Stomach smooth muscle (tissue), 2 donors: ENCODE measurements around the gene TSNAXIP1.

Experiments used
- H3K27ac ChIP-seq: one replicate; pipeline ENCODE4 v1.7.0; 2013; ENCODE audit warnings: mild to moderate bottlenecking, low read length, inconsistent platforms
- H3K27me3 ChIP-seq, 2 donors: one replicate each; pipeline ENCODE4 v1.7.0; 2013; ENCODE audit warnings: low read length in 2 of 2; ENCODE audit not compliant: insufficient read depth in 2 of 2, control insufficient read depth in 1 of 2
- H3K36me3 ChIP-seq, 2 donors: one replicate each; pipeline ENCODE4 v1.7.0; 2013; ENCODE audit warnings: low read length in 2 of 2; ENCODE audit not compliant: control insufficient read depth in 2 of 2, insufficient read depth in 2 of 2
- H3K4me1 ChIP-seq: one replicate; pipeline ENCODE4 v1.7.0; 2013; ENCODE audit warnings: low read length; ENCODE audit not compliant: control insufficient read depth, insufficient read depth
- H3K4me3 ChIP-seq, 2 donors: one replicate each; pipeline ENCODE4 v1.7.0; 2013; ENCODE audit warnings: low read length in 2 of 2
- H3K9ac ChIP-seq, 2 donors: one replicate each; pipeline ENCODE4 v1.7.0; 2013; ENCODE audit warnings: low read length in 2 of 2, mild to moderate bottlenecking in 1 of 2
- H3K9me3 ChIP-seq, 2 donors: one replicate each; pipeline ENCODE4 v1.7.0; 2013; ENCODE audit warnings: low read length in 2 of 2; ENCODE audit not compliant: control insufficient read depth in 2 of 2
- donor health status: healthy.
- donor health status: Pancreatic carcinoma.

Gene TSNAXIP1

DNA sequence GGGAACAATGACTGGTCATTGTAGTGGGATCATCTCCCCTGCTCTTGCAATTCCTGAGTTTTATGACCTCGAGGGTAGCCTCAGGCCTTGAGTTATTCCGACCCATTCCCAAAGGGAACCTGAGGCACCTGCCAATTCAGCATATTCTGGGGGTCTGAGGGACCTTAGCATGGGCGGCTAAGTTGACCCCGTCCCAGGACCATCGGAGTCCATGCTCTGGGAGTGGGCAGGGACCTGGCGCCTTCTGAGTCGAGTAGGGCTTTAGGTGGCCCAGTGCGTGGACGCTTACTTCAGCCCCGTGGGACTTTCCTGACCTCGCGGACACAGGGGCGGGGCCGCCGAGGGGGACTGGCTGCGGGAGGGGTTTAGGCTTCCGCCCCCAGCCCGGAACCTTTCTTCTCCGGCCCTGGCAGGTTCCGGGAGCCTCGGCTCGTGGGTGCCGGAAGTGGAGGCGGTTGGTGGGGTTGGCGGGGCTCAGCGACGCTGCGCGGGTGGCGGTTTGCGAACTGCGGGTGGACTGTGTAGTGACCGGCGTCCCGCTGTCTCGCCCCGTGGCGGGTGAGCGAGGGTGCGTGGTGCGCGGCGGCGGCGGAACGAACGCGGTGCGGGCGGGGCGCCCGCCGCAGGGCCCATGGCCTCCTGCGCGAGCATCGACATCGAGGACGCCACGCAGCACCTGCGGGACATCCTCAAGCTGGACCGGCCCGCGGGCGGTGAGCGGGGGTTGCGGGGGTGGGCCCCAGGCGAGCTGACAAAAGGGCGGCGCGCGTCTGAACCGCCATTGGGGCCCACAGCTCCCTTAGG is 66.1 kb downstream of the TSNAXIP1 start, which contains the start of gene EDC4:
Gene EDC4, plus strand, starts transcription at position 422 of the 804 bp plus-strand sequence. Its CDS starts 210 bp downstream, at position 632.
- peak within 1 kb of the TSS; percentile 83 to 93 for H3K4me3 ChIP-seq
- H3K9me3 ChIP-seq: no peaks in the 10 kb centered on the region
- H3K36me3 ChIP-seq: peaks cover 23 to 38% of the 10 kb centered on the region in 2 donors

DNA sequence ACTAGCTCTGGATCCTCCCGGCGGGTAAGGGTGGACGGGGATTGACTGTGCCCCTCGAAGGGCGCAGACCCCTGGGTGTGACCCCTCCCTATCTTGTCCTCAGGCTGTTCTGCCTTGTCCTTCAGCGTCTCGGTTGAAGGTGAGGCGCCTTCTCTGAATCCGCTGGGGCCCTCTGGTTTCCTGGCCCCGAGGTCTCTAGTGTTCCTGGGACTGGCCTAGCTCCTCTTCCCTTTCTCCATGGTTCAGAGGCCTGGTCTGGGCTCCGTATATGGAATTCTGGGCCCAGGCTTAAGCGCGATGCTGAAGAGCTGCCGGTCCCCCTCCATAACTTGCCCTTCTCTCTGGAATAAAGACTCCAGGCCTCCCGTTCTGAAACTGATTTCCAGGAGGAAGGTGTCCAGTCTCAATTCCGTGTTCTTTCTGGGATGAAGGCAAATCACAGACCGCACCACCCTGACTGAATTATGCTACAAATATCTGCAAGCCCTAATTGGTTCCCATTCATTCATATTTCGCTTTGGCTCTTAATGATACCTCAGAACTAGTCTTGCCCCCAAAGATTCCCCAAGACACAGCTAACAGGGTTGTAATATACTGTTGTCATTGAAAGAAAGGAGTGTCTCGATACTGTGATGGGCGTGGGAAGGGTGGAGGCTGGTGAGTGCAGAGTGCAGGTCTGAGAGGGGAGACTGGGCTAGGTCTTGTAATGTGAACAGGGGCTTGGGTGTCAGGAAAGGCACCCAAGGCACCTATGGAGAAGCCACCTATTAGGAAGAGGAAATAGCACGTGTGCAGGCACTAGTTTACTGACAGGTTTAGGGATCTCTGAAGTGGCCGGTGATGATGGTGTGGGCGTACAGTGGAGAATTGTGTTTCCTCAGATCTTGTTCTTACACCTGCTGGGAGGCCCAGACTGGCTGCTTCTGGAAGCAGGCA is 67.0 kb downstream of the TSNAXIP1 start:
- Histone ChIP-seq H3K9me3 (no peaks in the 10 kb centered on the region), H3K9ac (peak overlapping the region; percentile 90 to 92), H3K4me3 (peak overlapping the region; percentile 83 to 93), H3K27me3 (no peaks in the 10 kb centered on the region), H3K4me1 (peaks cover 29% of the 10 kb centered on the region), H3K36me3 (peaks cover 32 to 39% of the 10 kb centered on the region in 2 donors), H3K27ac (peak overlapping the region; percentile 70)

More for the DNA sequence above, 66.1 kb downstream of the TSNAXIP1 start, which contains the start of gene EDC4:
- Histone ChIP-seq H3K27ac (peak within 1 kb of the TSS; percentile 70), H3K9ac (peak within 1 kb of the TSS; percentile 90 to 92), H3K27me3 (no peaks in the 10 kb centered on the region), H3K4me1 (peaks cover 29% of the 10 kb centered on the region)

DNA sequence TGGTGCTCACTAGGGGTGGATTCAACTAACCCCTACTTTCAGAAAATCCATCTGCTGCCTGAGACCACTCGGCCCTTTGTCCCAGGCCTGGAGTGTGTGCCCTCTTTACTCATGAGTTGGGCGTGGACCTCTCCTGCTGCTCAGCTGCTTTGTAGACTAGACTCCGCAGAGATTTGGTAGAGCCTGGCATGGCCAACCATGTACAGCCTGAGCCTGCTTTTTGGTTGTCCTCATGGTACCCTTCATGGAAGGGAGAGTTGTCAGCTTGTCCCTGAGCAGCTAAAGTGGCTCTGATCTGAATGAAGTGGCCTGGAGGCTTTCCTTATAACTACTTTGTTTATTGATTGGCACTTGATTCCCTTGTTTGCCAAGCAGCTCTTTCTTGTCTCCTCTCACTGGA is 67.7 kb downstream of the TSNAXIP1 start:
- Histone ChIP-seq H3K9ac (peak overlapping the region; percentile 90 to 92), H3K27ac (no peak overlapping the region)

DNA sequence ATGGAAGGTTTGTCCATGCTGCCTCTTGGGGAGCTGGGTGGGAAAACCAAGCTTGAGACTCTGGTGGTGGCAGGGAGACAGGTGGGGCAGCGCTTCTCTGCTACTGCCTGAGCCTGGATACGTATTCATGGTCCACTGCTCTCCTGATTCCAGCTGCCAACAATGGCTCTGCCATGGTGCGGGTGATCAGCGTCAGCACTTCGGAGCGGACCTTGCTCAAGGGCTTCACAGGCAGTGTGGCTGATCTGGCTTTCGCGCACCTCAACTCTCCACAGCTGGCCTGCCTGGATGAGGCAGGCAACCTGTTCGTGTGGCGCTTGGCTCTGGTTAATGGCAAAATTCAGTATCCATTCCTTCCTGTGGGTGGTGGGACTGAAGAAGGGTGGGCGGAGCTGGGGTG is 70.4 kb downstream of the TSNAXIP1 start:
- no peaks in the 10 kb centered on the region for H3K27me3 ChIP-seq
- no peak overlapping the region for H3K4me3 ChIP-seq
- no peak overlapping the region for H3K9ac ChIP-seq
- H3K27ac ChIP-seq: no peak overlapping the region
- peaks cover 29% of the 10 kb centered on the region for H3K4me1 ChIP-seq
- no peaks in the 10 kb centered on the region for H3K9me3 ChIP-seq
- H3K36me3 ChIP-seq: peaks cover 58 to 63% of the 10 kb centered on the region in 2 donors

More for the DNA sequence above, 67.7 kb downstream of the TSNAXIP1 start:
- H3K9me3 ChIP-seq: no peaks in the 10 kb centered on the region
- H3K4me3 ChIP-seq: peak overlapping the region; percentile 83 to 93
- peaks cover 29% of the 10 kb centered on the region for H3K4me1 ChIP-seq
- H3K27me3 ChIP-seq: no peaks in the 10 kb centered on the region
- peaks cover 39 to 43% of the 10 kb centered on the region in 2 donors for H3K36me3 ChIP-seq
